ELR (cell line): Measurements from ENCODE around the gene REEP5.
A peak's percentile ranks its signal among the peaks of the same experiment; 100 is the strongest.
"Not testable (repeated sequence)": the region's sequence is repeated elsewhere in the genome, so short reads cannot be mapped to it uniquely, and the experiment has no call there.

ENCODE experiments used
- DNase-seq: peaks from one replicate; pipeline ENCODE4 v3.0.0-alpha.2; 2015; ENCODE audit warnings: low read depth

Gene REEP5

GRCh38 chr5:112921833-112922817 lies at the start of gene REEP5:
TSS of gene REEP5 (minus strand) at chr5:112922227. CDS start at chr5:112922190, 37 bp downstream.
- DNase-seq, result peak; percentile 87

GRCh38 chr5:112971276-112971675 lies 49.2 kb upstream of the REEP5 start:
- DNase-seq, result no peak

GRCh38 chr5:112968411-112969106 lies 46.5 kb upstream of the REEP5 start:
- DNase-seq, result peak; percentile 62

- no peak for DNase-seq
Measured at GRCh38 chr5:112967520-112968083, 45.6 kb upstream of the REEP5 start.

- no peak for DNase-seq
Measured at GRCh38 chr5:112965733-112966306, 43.8 kb upstream of the REEP5 start.

GRCh38 chr5:112963374-112963733 lies 41.3 kb upstream of the REEP5 start:
- not testable (repeated sequence) for DNase-seq

GRCh38 chr5:112960863-112961504 lies 39.0 kb upstream of the REEP5 start:
- no peak for DNase-seq

GRCh38 chr5:112960315-112960714 lies 38.3 kb upstream of the REEP5 start:
- DNase-seq, result peak; percentile 19

- peak; percentile 95 for DNase-seq
Measured at GRCh38 chr5:112959872-112960271, 37.8 kb upstream of the REEP5 start.

GRCh38 chr5:112958093-112959088 lies 36.4 kb upstream of the REEP5 start:
- DNase-seq, result peak; percentile 96

GRCh38 chr5:112957036-112957808 lies 35.2 kb upstream of the REEP5 start:
- DNase-seq, result no peak

GRCh38 chr5:112956606-112957005 lies 34.6 kb upstream of the REEP5 start:
- DNase-seq, result no peak

- DNase-seq, result no peak
Measured at GRCh38 chr5:112951124-112951702, 29.2 kb upstream of the REEP5 start.

- DNase-seq, result no peak
Measured at GRCh38 chr5:112948458-112948857, 26.4 kb upstream of the REEP5 start.

GRCh38 chr5:112940670-112941069 lies 18.6 kb upstream of the REEP5 start:
- no peak for DNase-seq

GRCh38 chr5:112938286-112938685 lies 16.3 kb upstream of the REEP5 start:
- DNase-seq, result no peak

GRCh38 chr5:112935675-112936074 lies 13.6 kb upstream of the REEP5 start:
- no peak for DNase-seq

- DNase-seq, result no peak
Measured at GRCh38 chr5:112934366-112934663, 12.3 kb upstream of the REEP5 start.

GRCh38 chr5:112933651-112934365 lies 11.8 kb upstream of the REEP5 start:
- peak; percentile 58 for DNase-seq
